Epithelial cell of proximal tubule (primary cell): Measurements from ENCODE around the gene GYG2. TPM values are rescaled to one million over a fixed set of nuclear protein-coding genes. Genes with fewer than 3 reads are reported as not detected.

Experiments used
- DNase-seq: peaks from one replicate; pipeline ENCODE4 v3.0.0-alpha.2; 2011; ENCODE audit warnings: low read depth
- H3K4me3 ChIP-seq: 2 replicates; pipeline ENCODE4 v1.5.1; 2011; ENCODE audit warnings: low read depth, mild to moderate bottlenecking, low read length
- total RNA-seq: library from RNA; depleted of rRNA; stranded (reverse); fragments of >200 nt; gene quantifications from 2 replicates; pipeline ENCODE4 v1.2.3, GENCODE V29; 2015
- TF ChIP-seq, protein P1 (sequence below): conservative IDR thresholded peaks from 2 replicates; pipeline ENCODE4 v1.5.1; 2012; ENCODE audit warnings: low read depth, mild to moderate bottlenecking, low read length

Gene GYG2
- total RNA-seq, 1 donor from 2014 or later, result 0.75 TPM

- H3K4me3 ChIP-seq, result no peak overlapping the region
- TF ChIP-seq, protein P1, sequence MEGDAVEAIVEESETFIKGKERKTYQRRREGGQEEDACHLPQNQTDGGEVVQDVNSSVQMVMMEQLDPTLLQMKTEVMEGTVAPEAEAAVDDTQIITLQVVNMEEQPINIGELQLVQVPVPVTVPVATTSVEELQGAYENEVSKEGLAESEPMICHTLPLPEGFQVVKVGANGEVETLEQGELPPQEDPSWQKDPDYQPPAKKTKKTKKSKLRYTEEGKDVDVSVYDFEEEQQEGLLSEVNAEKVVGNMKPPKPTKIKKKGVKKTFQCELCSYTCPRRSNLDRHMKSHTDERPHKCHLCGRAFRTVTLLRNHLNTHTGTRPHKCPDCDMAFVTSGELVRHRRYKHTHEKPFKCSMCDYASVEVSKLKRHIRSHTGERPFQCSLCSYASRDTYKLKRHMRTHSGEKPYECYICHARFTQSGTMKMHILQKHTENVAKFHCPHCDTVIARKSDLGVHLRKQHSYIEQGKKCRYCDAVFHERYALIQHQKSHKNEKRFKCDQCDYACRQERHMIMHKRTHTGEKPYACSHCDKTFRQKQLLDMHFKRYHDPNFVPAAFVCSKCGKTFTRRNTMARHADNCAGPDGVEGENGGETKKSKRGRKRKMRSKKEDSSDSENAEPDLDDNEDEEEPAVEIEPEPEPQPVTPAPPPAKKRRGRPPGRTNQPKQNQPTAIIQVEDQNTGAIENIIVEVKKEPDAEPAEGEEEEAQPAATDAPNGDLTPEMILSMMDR, result no peak
- DNase-seq, result no peak
Measured at GRCh38 chrX:2907295-2907694, 78.6 kb downstream of the GYG2 start.

- TF ChIP-seq, protein P1, result no peak
- no peak overlapping the region for H3K4me3 ChIP-seq
- no peak for DNase-seq
Measured at GRCh38 chrX:2908125-2908685, 79.5 kb downstream of the GYG2 start.

- TF ChIP-seq, protein P1, result no peak
- DNase-seq, result no peak
- no peak overlapping the region for H3K4me3 ChIP-seq
Measured at GRCh38 chrX:2910109-2910508, 81.4 kb downstream of the GYG2 start.

DNA sequence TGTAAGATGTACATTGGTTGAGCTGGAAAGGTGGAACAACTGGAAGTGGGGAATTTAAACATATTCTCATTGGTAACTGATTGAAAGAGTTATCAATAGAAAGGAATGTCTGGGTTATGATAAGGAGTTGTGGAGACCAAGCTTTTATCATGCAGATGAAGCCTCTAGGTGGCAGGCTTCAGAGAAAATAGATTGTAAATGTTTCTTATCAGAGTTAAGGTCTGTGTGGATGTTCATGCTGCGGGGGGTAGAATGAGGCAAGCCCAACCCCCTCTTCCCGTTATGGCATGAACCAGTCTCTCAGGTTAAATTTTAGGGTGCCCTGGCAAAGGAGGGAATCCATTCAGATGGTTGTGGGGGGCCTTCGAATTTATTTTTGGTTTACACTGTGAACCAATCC, 84.4 kb downstream of the GYG2 start:
- TF ChIP-seq, protein P1, result peak; percentile 23
- H3K4me3 ChIP-seq, result no peak overlapping the region
- no peak for DNase-seq

- H3K4me3 ChIP-seq, result no peak overlapping the region
- no peak for DNase-seq
- TF ChIP-seq, protein P1, result no peak
Measured at GRCh38 chrX:2917767-2918166, 89.0 kb downstream of the GYG2 start.

- TF ChIP-seq, protein P1, result no peak
- no peak for DNase-seq
- no peak overlapping the region for H3K4me3 ChIP-seq
Measured at GRCh38 chrX:2921193-2921592, 92.5 kb downstream of the GYG2 start.

- no peak for DNase-seq
- TF ChIP-seq, protein P1, result no peak
- no peak overlapping the region for H3K4me3 ChIP-seq
Measured at GRCh38 chrX:2921750-2922149, 93.0 kb downstream of the GYG2 start.
